GM12878 (cell line): Measurements from ENCODE around the gene EIF2B5. TPM values are rescaled to one million over a fixed set of nuclear protein-coding genes. Genes with fewer than 3 reads are reported as not detected.
A peak's percentile ranks its signal among the peaks of the same experiment; 100 is the strongest.

Experiments used
- ATAC-seq: fragments of 200-7000 bp; cut with Tn5 transposase; 3 replicates; pipeline ENCODE4 v1.9.1; 2020; ENCODE audit warnings: mild to moderate bottlenecking, moderate library complexity
- BruUV-seq: library from RNA; stranded (reverse); fragments of 400-500 nt; replicated peaks from 2 replicates; lab custom pipeline; 2021; lab: Mats Ljungman, UMichigan
- CTCF ChIA-PET: fragments of 300-600 bp; sonication (Branson Sonifier 250); formaldehyde crosslinking; extraction: SDS; loops from one replicate; lab custom pipeline; 2021; ENCODE audit warnings: inconsistent platforms; lab: Yijun Ruan, JAX
- POLR2A ChIA-PET: fragments of 350-600 bp; formaldehyde crosslinking; extraction: SDS; loops from one replicate; lab custom pipeline; 2021; ENCODE audit warnings: inconsistent platforms; lab: Charles Lee
- RAD21 ChIA-PET: fragments of 300-600 bp; sonication (Branson Sonifier 250); formaldehyde crosslinking; loops from one replicate; lab custom pipeline; 2023; ENCODE audit warnings: antibody characterized with exemption; ENCODE audit not compliant: unreplicated experiment; lab: Charles Lee
- SMC1A ChIA-PET: fragments of 300-600 bp; sonication (Branson Sonifier 250); formaldehyde crosslinking; loops from one replicate; lab custom pipeline; 2023; ENCODE audit not compliant: unreplicated experiment, uncharacterized antibody; lab: Charles Lee
- DNase-seq: peaks from one replicate; pipeline ENCODE4 v3.0.0-alpha.2; 2011; ENCODE audit warnings: low read depth, low spot score
- FAIRE-seq: peaks from 3 replicates; lab custom pipeline; 2011; peaks lifted over from hg19 to GRCh38; lab: Jason Lieb, UNC
- H2AFZ ChIP-seq: 2 replicates; pipeline ENCODE4 v1.6.0; 2011; ENCODE audit warnings: low read depth, low read length, control low read depth; ENCODE audit not compliant: control insufficient read depth
- H3K27ac ChIP-seq: 2 replicates; pipeline ENCODE4 v1.5.1; 2011; ENCODE audit warnings: control low read depth; ENCODE audit not compliant: control insufficient read depth, insufficient read depth
- H3K27me3 ChIP-seq, 2 experiments: replicated peaks in 1 of 2; 2 replicates each; pipeline versions ENCODE4 v1.6.0 to v1.6.1; 2011; ENCODE audit warnings: low read length in 1 of 2; ENCODE audit not compliant: control insufficient read depth in 2 of 2, insufficient read depth in 2 of 2
- H3K36me3 ChIP-seq, 2 experiments: 2 replicates each; pipeline ENCODE4 v1.5.1; 2011; ENCODE audit warnings: low read length in 1 of 2; ENCODE audit not compliant: control insufficient read depth in 2 of 2, insufficient read depth in 2 of 2
- H3K4me1 ChIP-seq: 2 replicates; pipeline ENCODE4 v1.6.1; 2011; ENCODE audit warnings: mild to moderate bottlenecking, low read length, moderate library complexity, mixed read lengths; ENCODE audit not compliant: control insufficient read depth, insufficient read depth
- H3K4me2 ChIP-seq: 2 replicates; pipeline ENCODE4 v1.6.0; 2011; ENCODE audit warnings: control low read depth; ENCODE audit not compliant: control insufficient read depth, insufficient read depth
- H3K4me3 ChIP-seq: fragments of 200-600 bp; sonication (generic); 2 replicates; pipeline ENCODE4 v1.5.1; 2016
- H3K79me2 ChIP-seq: 2 replicates; pipeline ENCODE4 v1.6.0; 2011; ENCODE audit warnings: low read length; ENCODE audit not compliant: control insufficient read depth, insufficient read depth
- H3K9ac ChIP-seq: 2 replicates; pipeline ENCODE4 v1.8.0; 2011; ENCODE audit warnings: low read length, control low read depth, mixed read lengths; ENCODE audit not compliant: control insufficient read depth, insufficient read depth
- H3K9me3 ChIP-seq: replicated peaks from 3 replicates; pipeline ENCODE4 v1.5.1; 2011; ENCODE audit warnings: mild to moderate bottlenecking, low read length; ENCODE audit not compliant: control insufficient read depth, insufficient read depth
- H4K20me1 ChIP-seq: 2 replicates; pipeline ENCODE4 v1.6.0; 2011; ENCODE audit not compliant: control insufficient read depth, insufficient read depth
- CEBPB ChIP-seq, 2 experiments: fragments of 150-350 bp in 1 of 2; IDR thresholded peaks; 2 replicates each; pipeline ENCODE4 v1.6.1; 2012 to 2014; ENCODE audit warnings: low read depth in 2 of 2, low read length in 2 of 2, borderline replicate concordance in 1 of 2, inconsistent platforms in 1 of 2
- GABPA ChIP-seq: IDR thresholded peaks from 2 replicates; pipeline ENCODE4 v1.6.1; 2014; ENCODE audit warnings: antibody characterized with exemption, low read depth, mild to moderate bottlenecking, inconsistent platforms
- HCFC1 ChIP-seq: fragments of 150-350 bp; IDR thresholded peaks from 2 replicates; pipeline ENCODE4 v1.6.1; 2014; ENCODE audit warnings: low read length
- IKZF1 ChIP-seq: fragments of 450-650 bp; conservative IDR thresholded peaks from 2 replicates; pipeline ENCODE4 v1.6.1; 2017; ENCODE audit warnings: antibody characterized with exemption, mild to moderate bottlenecking
- JUND ChIP-seq: IDR thresholded peaks from 2 replicates; pipeline ENCODE4 v1.6.1; 2012; ENCODE audit warnings: low read depth, mild to moderate bottlenecking, low read length, improper control_type of control experiment, moderate library complexity
- MTA2 ChIP-seq: fragments of 450-650 bp; IDR thresholded peaks from 2 replicates; pipeline ENCODE4 v1.6.1; 2016; ENCODE audit warnings: low read depth, mild to moderate bottlenecking, moderate library complexity
- STAT1 ChIP-seq: fragments of 450-650 bp; conservative IDR thresholded peaks from 2 replicates; pipeline ENCODE4 v1.6.1; 2014; ENCODE audit warnings: antibody characterized with exemption, mild to moderate bottlenecking
- SUZ12 ChIP-seq: fragments of 200-600 bp; sonication (generic); IDR thresholded peaks from one replicate; pipeline ENCODE4 v1.6.1; 2018; ENCODE audit warnings: antibody characterized with exemption, mild to moderate bottlenecking; ENCODE audit not compliant: unreplicated experiment
- ZNF687 ChIP-seq: fragments of 450-650 bp; IDR thresholded peaks from 2 replicates; pipeline ENCODE4 v1.6.1; 2017; ENCODE audit warnings: mild to moderate bottlenecking, moderate library complexity
- WGBS: methylation state at CpG from one replicate; pipeline ENCODE4 v1.1.6; 2016; ENCODE audit warnings: low lambda C conversion rate; ENCODE audit not compliant: insufficient replicate concordance, insufficient coverage; ENCODE audit errors: missing lambda C conversion rate; 5-methylcytosine and 5-hydroxymethylcytosine counted together
- in situ Hi-C: fragments of 300-500 bp; cut with MboI; formaldehyde crosslinking; loops from 9 replicates; pipeline ENCODE4 v1.14.3; 2018; ENCODE audit warnings: mixed read lengths
- intact Hi-C: fragments of 100-400 bp; cut with micrococcal nuclease; formaldehyde crosslinking; loops from one replicate; pipeline ENCODE4 v1.14.2; 2022; ENCODE audit not compliant: unreplicated experiment
- polyA plus RNA-seq, 11 experiments: library from polyadenylated mRNA; depleted of rRNA in 4 of 11; unstranded in 6 of 11; stranded (reverse) in 5 of 11; fragments of >200 nt; fragmentation: Nextera tagmentation in 4 of 11; fragmentation: Illumina TruSeq in 1 of 11; extraction: Ambion mirVana in 4 of 11; extraction: Trizol in 1 of 11; gene quantifications; 1 replicate in 1 of 11; 2 replicates in 10 of 11; pipeline versions ENCODE4 v1.2.1 to v1.2.3, GENCODE V29; 2011 to 2016; ENCODE audit warnings: inconsistent platforms in 2 of 11, missing spikeins in 2 of 11, low read depth in 1 of 11
- total RNA-seq, 4 experiments: library from RNA; depleted of rRNA in 3 of 4; stranded (reverse); fragments of >200 nt in 3 of 4; fragmentation: Illumina TruSeq in 1 of 4; extraction: Trizol in 1 of 4; gene quantifications; 2 replicates each; pipeline versions ENCODE4 v1.2.1 to v1.2.3, GENCODE V29; 2013 to 2021
- TF ChIP-seq, protein P1 (sequence below), 3 experiments: IDR thresholded peaks in 2 of 3; conservative IDR thresholded peaks in 1 of 3; 2 replicates each; pipeline ENCODE4 v1.5.1; 2011; ENCODE audit warnings: low read depth in 3 of 3, low read length in 3 of 3, mild to moderate bottlenecking in 3 of 3, control low read depth in 2 of 3, moderate library complexity in 2 of 3, inconsistent platforms in 1 of 3, mixed read lengths in 1 of 3; ENCODE audit not compliant: control insufficient read depth in 2 of 3, insufficient read depth in 1 of 3; ENCODE audit errors: extremely low read depth in 1 of 3
- TF ChIP-seq, protein P2 (sequence below): fragments of 450-650 bp; IDR thresholded peaks from 2 replicates; pipeline ENCODE4 v1.6.1; 2018; ENCODE audit warnings: borderline replicate concordance, mild to moderate bottlenecking; ENCODE audit not compliant: partially characterized antibody

EIF2B5 gene
- total and polyA plus RNA-seq, 10 of the 15 experiments (the other 5 are each of a cell fraction or from before 2014, with no cell fraction given), result 13.7 to 82.7 (median 52.2) TPM

- TF ChIP-seq SUZ12 (no peak), GABPA (peak; percentile 78; the same call in 1 of the 2 replicates), CEBPB (IDR thresholded peaks at IDR 0.05; ENCODE audit: borderline replicate concordance in 1 of 2, low read depth in 2 of 2, low read length in 2 of 2) (no peak), HCFC1 (peak; percentile 98), MTA2 (no peak), STAT1 (no peak)
Measured at GRCh38 chr3:184174646-184175492, 39.7 kb downstream of the EIF2B5 start, which contains the start of gene AP2M1 (continued).

- FAIRE-seq, result no peak
- no TSS peak for BruUV-seq
- WGBS, result 27% methylated on average over 8 of the region's 8 CpGs
- intact Hi-C loops, result loop anchor here (2.0 kb wide), 1 partner anchor 123 kb away; the partner anchor contains the start of gene PSMD2
- SMC1A ChIA-PET, result no interaction called here
- in situ Hi-C loops, result no loop called here
- Histone ChIP-seq H3K36me3 (peaks cover 7 to 15% of the 10 kb centered on the region in 2 experiments), H2AFZ (peak overlapping the region; percentile 97; the same call in 1 of the 2 replicates), H3K9me3 (no peaks in the 10 kb centered on the region), H3K27ac (peak overlapping the region; percentile 89), H3K4me3 (peak overlapping the region; percentile 81), H3K79me2 (peaks cover 31% of the 10 kb centered on the region), H3K4me2 (peak overlapping the region; percentile 91), H4K20me1 (no peaks in the 10 kb centered on the region), H3K27me3 (no peaks in the 10 kb centered on the region), H3K9ac (peak overlapping the region; percentile 93), H3K4me1 (peaks cover 9% of the 10 kb centered on the region)
- RAD21 ChIA-PET, result interaction anchor here (1.1 kb wide), 1 partner anchor 10 kb away, joined by 3 read pairs; the partner anchor contains the start of gene ABCF3
- CTCF ChIA-PET, result interaction anchor here (0.5 kb wide), 1 partner anchor 41 kb away, joined by 3 read pairs; the partner anchor contains the start of gene EIF2B5
- POLR2A ChIA-PET, result interaction anchor here (1.2 to 1.8 kb wide), 2 partner anchors 10 to 19 kb away, joined by 5 read pairs; partner anchors contain the start of gene ABCF3
- TF ChIP-seq, protein P1, sequence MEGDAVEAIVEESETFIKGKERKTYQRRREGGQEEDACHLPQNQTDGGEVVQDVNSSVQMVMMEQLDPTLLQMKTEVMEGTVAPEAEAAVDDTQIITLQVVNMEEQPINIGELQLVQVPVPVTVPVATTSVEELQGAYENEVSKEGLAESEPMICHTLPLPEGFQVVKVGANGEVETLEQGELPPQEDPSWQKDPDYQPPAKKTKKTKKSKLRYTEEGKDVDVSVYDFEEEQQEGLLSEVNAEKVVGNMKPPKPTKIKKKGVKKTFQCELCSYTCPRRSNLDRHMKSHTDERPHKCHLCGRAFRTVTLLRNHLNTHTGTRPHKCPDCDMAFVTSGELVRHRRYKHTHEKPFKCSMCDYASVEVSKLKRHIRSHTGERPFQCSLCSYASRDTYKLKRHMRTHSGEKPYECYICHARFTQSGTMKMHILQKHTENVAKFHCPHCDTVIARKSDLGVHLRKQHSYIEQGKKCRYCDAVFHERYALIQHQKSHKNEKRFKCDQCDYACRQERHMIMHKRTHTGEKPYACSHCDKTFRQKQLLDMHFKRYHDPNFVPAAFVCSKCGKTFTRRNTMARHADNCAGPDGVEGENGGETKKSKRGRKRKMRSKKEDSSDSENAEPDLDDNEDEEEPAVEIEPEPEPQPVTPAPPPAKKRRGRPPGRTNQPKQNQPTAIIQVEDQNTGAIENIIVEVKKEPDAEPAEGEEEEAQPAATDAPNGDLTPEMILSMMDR (IDR thresholded peaks at IDR 0.05 in 2 of 3, conservative IDR thresholded peaks at IDR 0.05 in 1 of 3; ENCODE audit: control insufficient read depth in 2 of 3, extremely low read depth in 1 of 3, insufficient read depth in 1 of 3, low read depth in 3 of 3, low read length in 3 of 3), result no peak
- TF ChIP-seq JUND, result no peak
- TF ChIP-seq, protein P2, sequence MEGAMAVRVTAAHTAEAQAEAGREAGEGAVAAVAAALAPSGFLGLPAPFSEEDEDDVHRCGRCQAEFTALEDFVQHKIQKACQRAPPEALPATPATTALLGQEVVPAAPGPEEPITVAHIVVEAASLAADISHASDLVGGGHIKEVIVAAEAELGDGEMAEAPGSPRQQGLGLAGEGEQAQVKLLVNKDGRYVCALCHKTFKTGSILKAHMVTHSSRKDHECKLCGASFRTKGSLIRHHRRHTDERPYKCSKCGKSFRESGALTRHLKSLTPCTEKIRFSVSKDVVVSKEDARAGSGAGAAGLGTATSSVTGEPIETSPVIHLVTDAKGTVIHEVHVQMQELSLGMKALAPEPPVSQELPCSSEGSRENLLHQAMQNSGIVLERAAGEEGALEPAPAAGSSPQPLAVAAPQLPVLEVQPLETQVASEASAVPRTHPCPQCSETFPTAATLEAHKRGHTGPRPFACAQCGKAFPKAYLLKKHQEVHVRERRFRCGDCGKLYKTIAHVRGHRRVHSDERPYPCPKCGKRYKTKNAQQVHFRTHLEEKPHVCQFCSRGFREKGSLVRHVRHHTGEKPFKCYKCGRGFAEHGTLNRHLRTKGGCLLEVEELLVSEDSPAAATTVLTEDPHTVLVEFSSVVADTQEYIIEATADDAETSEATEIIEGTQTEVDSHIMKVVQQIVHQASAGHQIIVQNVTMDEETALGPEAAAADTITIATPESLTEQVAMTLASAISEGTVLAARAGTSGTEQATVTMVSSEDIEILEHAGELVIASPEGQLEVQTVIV, result no peak
- no peak for TF ChIP-seq ZNF687
- TF ChIP-seq IKZF1, result no peak
- ATAC-seq, result no peak
- DNase-seq, result no peak
Measured at GRCh38 chr3:184175506-184175905, 40.3 kb downstream of the EIF2B5 start.
